IMR-90 (cell line): ENCODE data around the gene GPR179.
A peak's percentile ranks its signal among the peaks of the same experiment; 100 is the strongest.

Experiments used
- BHLHE40 ChIP-seq: fragments of 150-350 bp; IDR thresholded peaks from 2 replicates; pipeline ENCODE4 v1.6.1; 2016; ENCODE audit warnings: mild to moderate bottlenecking, low read depth, low read length
- CEBPB ChIP-seq: IDR thresholded peaks from 2 replicates; pipeline ENCODE4 v1.6.1; 2012; ENCODE audit warnings: low read depth, low read length, improper control_type of control experiment
- CHD1 ChIP-seq: IDR thresholded peaks from 2 replicates; pipeline ENCODE4 v1.6.1; 2012; ENCODE audit warnings: low read depth, low read length, improper control_type of control experiment
- CTCF ChIP-seq: conservative IDR thresholded peaks from 2 replicates; pipeline ENCODE4 v1.5.1; 2012; ENCODE audit warnings: mild to moderate bottlenecking, low read depth, low read length, improper control_type of control experiment
- ELK1 ChIP-seq: fragments of 150-350 bp; IDR thresholded peaks from 2 replicates; pipeline ENCODE4 v1.6.1; 2016; ENCODE audit warnings: low read depth, mild to moderate bottlenecking, low read length, moderate library complexity, borderline replicate concordance
- MAZ ChIP-seq: IDR thresholded peaks from 2 replicates; pipeline ENCODE4 v1.6.1; 2012; ENCODE audit warnings: low read depth, mild to moderate bottlenecking, low read length, improper control_type of control experiment, moderate library complexity, borderline replicate concordance
- NFE2L2 ChIP-seq: fragments of 150-350 bp; IDR thresholded peaks from 2 replicates; pipeline ENCODE4 v1.6.1; 2016; ENCODE audit warnings: low read depth, mild to moderate bottlenecking, low read length
- POLR2A ChIP-seq: IDR thresholded peaks from 2 replicates; pipeline ENCODE4 v1.6.1; 2012; ENCODE audit warnings: mild to moderate bottlenecking, low read depth, low read length
- RAD21 ChIP-seq: IDR thresholded peaks from 2 replicates; pipeline ENCODE4 v1.6.1; 2012; ENCODE audit warnings: low read length, improper control_type of control experiment
- RCOR1 ChIP-seq: IDR thresholded peaks from 2 replicates; pipeline ENCODE4 v1.6.1; 2012; ENCODE audit warnings: mild to moderate bottlenecking, low read length, improper control_type of control experiment; ENCODE audit not compliant: insufficient replicate concordance
- RFX5 ChIP-seq: IDR thresholded peaks from 2 replicates; pipeline ENCODE4 v1.8.0; 2012; ENCODE audit warnings: low read depth, mild to moderate bottlenecking, low read length, moderate library complexity
- SMC3 ChIP-seq: fragments of 150-350 bp; IDR thresholded peaks from 2 replicates; pipeline ENCODE4 v1.6.1; 2016; ENCODE audit warnings: low read depth, mild to moderate bottlenecking, antibody characterized with exemption, low read length, moderate library complexity
- USF2 ChIP-seq: fragments of 150-350 bp; IDR thresholded peaks from 2 replicates; pipeline ENCODE4 v1.6.1; 2017; ENCODE audit warnings: mild to moderate bottlenecking, antibody characterized with exemption, low read length, low read depth

- TF ChIP-seq POLR2A (peak; percentile 80), USF2 (no peak), CTCF (no peak), RCOR1 (no peak), BHLHE40 (0 out of 2 replicates have a peak, but pooled peaks have one; percentile 8), RAD21 (no peak), CEBPB (no peak), RFX5 (peak; percentile 55; the same call in 1 of the 2 replicates), MAZ (peak; percentile 93), NFE2L2 (no peak), SMC3 (no peak), ELK1 (no peak), CHD1 (no peak)
These were observed 7.9 kb upstream of the GPR179 start, which contains the start of gene SOCS7 for GRCh38 chr17:38351412-38352222.
